H1 (cell line): ENCODE data around the gene CCDC13. TPM values are rescaled to one million over a fixed set of nuclear protein-coding genes. Genes with fewer than 3 reads are reported as not detected.

ENCODE experiments used
- CTCF ChIA-PET: fragments of 300-600 bp; sonication (Branson Sonifier 250); formaldehyde crosslinking; loops from one replicate; lab custom pipeline; 2021; ENCODE audit not compliant: partially characterized antibody; lab: Charles Lee
- POLR2A ChIA-PET: fragments of 300-600 bp; sonication (Branson Sonifier 250); formaldehyde crosslinking; loops from one replicate; lab custom pipeline; 2021; ENCODE audit warnings: inconsistent platforms; ENCODE audit not compliant: partially characterized antibody; lab: Charles Lee
- DNase-seq, 2 experiments: peaks; one replicate each; pipeline versions ENCODE4 v3.0.0 to v3.0.0-alpha.2; 2010 to 2022; ENCODE audit warnings: low spot score in 2 of 2, low read depth in 1 of 2, mixed read lengths in 1 of 2
- FAIRE-seq: peaks from 2 replicates; lab custom pipeline; 2011; peaks lifted over from hg19 to GRCh38; lab: Jason Lieb, UNC
- H2AFZ ChIP-seq: 2 replicates; pipeline ENCODE4 v1.8.1; 2012; ENCODE audit warnings: low read length, inconsistent platforms
- H2AK5ac ChIP-seq: 2 replicates; pipeline ENCODE4 v1.6.1; 2013; ENCODE audit warnings: low read depth, low read length
- H2BK120ac ChIP-seq: replicated peaks from 2 replicates; pipeline ENCODE3; 2013; ENCODE audit warnings: low read depth, low read length, inconsistent platforms
- H2BK12ac ChIP-seq: 2 replicates; pipeline ENCODE4 v1.6.1; 2013; ENCODE audit warnings: low read depth, low read length
- H2BK15ac ChIP-seq: 2 replicates; pipeline ENCODE4 v1.6.1; 2013; ENCODE audit warnings: low read length
- H2BK20ac ChIP-seq: 2 replicates; pipeline ENCODE4 v1.6.1; 2013; ENCODE audit warnings: low read length
- H2BK5ac ChIP-seq: 2 replicates; pipeline ENCODE4 v1.6.1; 2013; ENCODE audit warnings: low read depth, low read length
- H3K14ac ChIP-seq: 2 replicates; pipeline ENCODE4 v1.6.1; 2013; ENCODE audit warnings: inconsistent platforms; ENCODE audit not compliant: insufficient read length
- H3K18ac ChIP-seq: 2 replicates; pipeline ENCODE4 v1.6.1; 2013; ENCODE audit warnings: low read length; ENCODE audit errors: extremely low read depth
- H3K23ac ChIP-seq: 2 replicates; pipeline ENCODE4 v1.6.1; 2013; ENCODE audit warnings: inconsistent platforms; ENCODE audit not compliant: insufficient read length
- H3K23me2 ChIP-seq: 2 replicates; pipeline ENCODE4 v1.6.1; 2013; ENCODE audit warnings: low read depth, low read length
- H3K27ac ChIP-seq: 2 replicates; pipeline ENCODE4 v1.6.1; 2011; ENCODE audit warnings: low read depth, low read length, inconsistent platforms
- H3K27me3 ChIP-seq, 4 experiments: replicated peaks in 1 of 4; 1 replicate in 1 of 4; 2 replicates in 3 of 4; pipeline versions ENCODE4 v1.6.1 to v1.8.1; 2011 to 2013; ENCODE audit warnings: low read length in 3 of 4, mild to moderate bottlenecking in 3 of 4, inconsistent platforms in 2 of 4, mixed read lengths in 2 of 4, moderate library complexity in 1 of 4; ENCODE audit not compliant: control insufficient read depth in 3 of 4, insufficient read depth in 3 of 4; ENCODE audit errors: extremely low read depth in 1 of 4
- H3K36me3 ChIP-seq, 4 experiments: 2 replicates each; pipeline versions ENCODE4 v1.6.1 to v1.8.1; 2011 to 2013; ENCODE audit warnings: mild to moderate bottlenecking in 4 of 4, low read length in 3 of 4, moderate library complexity in 2 of 4, control low read depth in 1 of 4, inconsistent platforms in 1 of 4; ENCODE audit not compliant: insufficient read depth in 4 of 4, control insufficient read depth in 2 of 4
- H3K4ac ChIP-seq: replicated peaks from 2 replicates; pipeline ENCODE3; 2013; ENCODE audit warnings: low read length, low read depth, mixed read lengths, inconsistent platforms; ENCODE audit not compliant: insufficient read length
- H3K4me1 ChIP-seq, 4 experiments: replicated peaks in 1 of 4; 1 replicate in 1 of 4; 2 replicates in 3 of 4; pipeline versions ENCODE4 v1.6.1 to v1.8.1; 2011 to 2013; ENCODE audit warnings: low read length in 3 of 4, inconsistent platforms in 2 of 4, mixed read lengths in 1 of 4; ENCODE audit not compliant: insufficient read depth in 4 of 4, control insufficient read depth in 3 of 4
- H3K4me2 ChIP-seq, 2 experiments: 2 replicates each; pipeline versions ENCODE4 v1.6.1 to v1.8.1; 2011 to 2013; ENCODE audit warnings: low read depth in 2 of 2, low read length in 2 of 2, control low read depth in 1 of 2, inconsistent platforms in 1 of 2, mild to moderate bottlenecking in 1 of 2; ENCODE audit not compliant: insufficient read depth in 1 of 2
- H3K4me3 ChIP-seq, 4 experiments: fragments of 200-600, 300-600 bp in 1 of 4; sonication (generic), shearing (Covaris generic), sonication (Bioruptor Twin) in 1 of 4; 2 replicates each; pipeline versions ENCODE4 v1.5.1 to v1.8.1; 2011 to 2016; ENCODE audit warnings: low read length in 4 of 4, low read depth in 3 of 4, control low read depth in 2 of 4, inconsistent platforms in 2 of 4, mild to moderate bottlenecking in 2 of 4, mixed read lengths in 1 of 4, moderate library complexity in 1 of 4; ENCODE audit not compliant: insufficient read depth in 2 of 4; ENCODE audit errors: extremely low read depth in 1 of 4
- H3K56ac ChIP-seq: replicated peaks from 2 replicates; pipeline ENCODE3; 2013; ENCODE audit warnings: low read depth, mild to moderate bottlenecking, mixed read lengths, low read length, inconsistent platforms; ENCODE audit not compliant: insufficient read length
- H3K79me1 ChIP-seq: 2 replicates; pipeline ENCODE4 v1.6.1; 2013; ENCODE audit warnings: low read depth, low read length, control low read depth
- H3K79me2 ChIP-seq, 2 experiments: 2 replicates each; pipeline versions ENCODE4 v1.6.1 to v1.8.1; 2012 to 2013; ENCODE audit warnings: low read length in 2 of 2, mild to moderate bottlenecking in 2 of 2, inconsistent platforms in 1 of 2; ENCODE audit not compliant: insufficient read depth in 2 of 2, control insufficient read depth in 1 of 2
- H3K9ac ChIP-seq, 4 experiments: replicated peaks in 1 of 4; 1 replicate in 1 of 4; 2 replicates in 3 of 4; pipeline versions ENCODE4 v1.6.1 to v1.8.1; 2011 to 2013; ENCODE audit warnings: low read depth in 3 of 4, low read length in 3 of 4, control low read depth in 2 of 4, mild to moderate bottlenecking in 2 of 4, moderate library complexity in 2 of 4, inconsistent platforms in 1 of 4; ENCODE audit errors: extremely low read depth in 1 of 4
- H3K9me3 ChIP-seq, 2 experiments: 2 replicates each; pipeline versions ENCODE4 v1.6.1 to v1.8.1; 2012 to 2013; ENCODE audit warnings: mild to moderate bottlenecking in 2 of 2, moderate library complexity in 2 of 2, control low read depth in 1 of 2, inconsistent platforms in 1 of 2, low read depth in 1 of 2, low read length in 1 of 2, mixed read lengths in 1 of 2; ENCODE audit not compliant: insufficient read depth in 2 of 2
- H4K20me1 ChIP-seq, 2 experiments: replicated peaks in 1 of 2; 2 replicates each; pipeline versions ENCODE3 to v1.8.1; 2011 to 2013; ENCODE audit warnings: inconsistent platforms in 2 of 2, low read length in 2 of 2, mild to moderate bottlenecking in 1 of 2; ENCODE audit not compliant: insufficient read depth in 2 of 2, control insufficient read depth in 1 of 2
- H4K5ac ChIP-seq: 2 replicates; pipeline ENCODE4 v1.6.1; 2013; ENCODE audit warnings: low read length, low read depth, mixed read lengths, inconsistent platforms; ENCODE audit not compliant: insufficient read length
- H4K8ac ChIP-seq: 2 replicates; pipeline ENCODE4 v1.8.0; 2013; ENCODE audit warnings: mild to moderate bottlenecking, moderate library complexity, low read length, inconsistent platforms; ENCODE audit not compliant: insufficient read depth; ENCODE audit errors: extremely low read depth
- H4K91ac ChIP-seq: replicated peaks from 2 replicates; pipeline ENCODE3; 2013; ENCODE audit warnings: low read length, mixed read lengths, inconsistent platforms; ENCODE audit not compliant: insufficient read length
- ASH2L ChIP-seq: fragments of 200-600, 300-600 bp; sonication (generic); IDR thresholded peaks from one replicate; pipeline ENCODE4 v1.7.1; 2017; ENCODE audit warnings: low read length
- BACH1 ChIP-seq: IDR thresholded peaks from 2 replicates; pipeline ENCODE4 v1.6.1; 2012; ENCODE audit warnings: low read length, improper control_type of control experiment
- NRF1 ChIP-seq: IDR thresholded peaks from 2 replicates; pipeline ENCODE4 v1.6.1; 2011; ENCODE audit warnings: mild to moderate bottlenecking, low read depth, low read length, improper control_type of control experiment
- POLR2AphosphoS5 ChIP-seq: IDR thresholded peaks from 2 replicates; pipeline ENCODE4 v1.6.1; 2011; ENCODE audit warnings: low read depth, low read length
- SAP30 ChIP-seq: fragments of 300-600 bp; sonication (generic); IDR thresholded peaks from 2 replicates; pipeline ENCODE4 v1.7.1; 2012; ENCODE audit warnings: low read length, moderate library complexity, mild to moderate bottlenecking, inconsistent platforms; ENCODE audit not compliant: insufficient read depth, insufficient replicate concordance
- SP4 ChIP-seq: IDR thresholded peaks from 2 replicates; pipeline ENCODE4 v1.6.1; 2012; ENCODE audit warnings: low read length, inconsistent platforms
- SRF ChIP-seq: IDR thresholded peaks from 2 replicates; pipeline ENCODE4 v1.6.1; 2011; ENCODE audit warnings: mild to moderate bottlenecking, low read depth, low read length, moderate library complexity
- TBP ChIP-seq: IDR thresholded peaks from 2 replicates; pipeline ENCODE4 v1.6.1; 2011; ENCODE audit warnings: low read depth, low read length, improper control_type of control experiment
- TEAD4 ChIP-seq: IDR thresholded peaks from 2 replicates; pipeline ENCODE4 v1.6.1; 2012; ENCODE audit warnings: low read depth, low read length, inconsistent platforms, mixed read lengths
- YY1 ChIP-seq: IDR thresholded peaks from 2 replicates; pipeline ENCODE4 v1.6.1; 2011; ENCODE audit warnings: low read depth, mild to moderate bottlenecking, low read length
- WGBS, 2 experiments: shearing (Covaris generic) in 1 of 2; methylation state at CpG; one replicate each; pipeline versions ENCODE4 v1.1.6 to v1.1.7; 2013 to 2015; ENCODE audit warnings: low lambda C conversion rate in 2 of 2, mixed read lengths in 2 of 2, inconsistent platforms in 1 of 2, low coverage in 1 of 2, missing lambda C conversion rate in 1 of 2; ENCODE audit not compliant: insufficient replicate concordance in 2 of 2, insufficient coverage in 1 of 2, insufficient read length in 1 of 2; ENCODE audit errors: extremely low coverage in 1 of 2, missing lambda C conversion rate in 1 of 2; 5-methylcytosine and 5-hydroxymethylcytosine counted together
- polyA plus RNA-seq, 7 experiments: library from polyadenylated mRNA; depleted of rRNA in 3 of 7; stranded (reverse) in 5 of 7; unstranded in 2 of 7; fragments of >200 nt in 5 of 7; fragments of 200-250 nt in 2 of 7; gene quantifications; 1 replicate in 5 of 7; 2 replicates in 1 of 7; 4 replicates in 1 of 7; pipeline versions ENCODE4 v1.2.1 to v1.2.3, GENCODE V29; 2011 to 2013; ENCODE audit warnings: missing spikeins in 2 of 7, mixed read lengths in 2 of 7
- total RNA-seq: library from RNA; stranded (reverse); fragmentation: NEBNext Ultra II Directional; extraction: Animal tissue kit (Norgen Biotek cat#: 25700); gene quantifications from 2 replicates; pipeline ENCODE4 v1.2.1, GENCODE V29; 2021
- TF ChIP-seq, protein P1 (sequence below): IDR thresholded peaks from 2 replicates; pipeline ENCODE4 v1.6.1; 2012; ENCODE audit warnings: low read length, inconsistent platforms

The CCDC13 gene
- total and polyA plus RNA-seq, 2 of the 8 experiments (the other 6 are each of a cell fraction or from before 2014, with no cell fraction given), result 0.06 TPM; not detected in 1

DNA sequence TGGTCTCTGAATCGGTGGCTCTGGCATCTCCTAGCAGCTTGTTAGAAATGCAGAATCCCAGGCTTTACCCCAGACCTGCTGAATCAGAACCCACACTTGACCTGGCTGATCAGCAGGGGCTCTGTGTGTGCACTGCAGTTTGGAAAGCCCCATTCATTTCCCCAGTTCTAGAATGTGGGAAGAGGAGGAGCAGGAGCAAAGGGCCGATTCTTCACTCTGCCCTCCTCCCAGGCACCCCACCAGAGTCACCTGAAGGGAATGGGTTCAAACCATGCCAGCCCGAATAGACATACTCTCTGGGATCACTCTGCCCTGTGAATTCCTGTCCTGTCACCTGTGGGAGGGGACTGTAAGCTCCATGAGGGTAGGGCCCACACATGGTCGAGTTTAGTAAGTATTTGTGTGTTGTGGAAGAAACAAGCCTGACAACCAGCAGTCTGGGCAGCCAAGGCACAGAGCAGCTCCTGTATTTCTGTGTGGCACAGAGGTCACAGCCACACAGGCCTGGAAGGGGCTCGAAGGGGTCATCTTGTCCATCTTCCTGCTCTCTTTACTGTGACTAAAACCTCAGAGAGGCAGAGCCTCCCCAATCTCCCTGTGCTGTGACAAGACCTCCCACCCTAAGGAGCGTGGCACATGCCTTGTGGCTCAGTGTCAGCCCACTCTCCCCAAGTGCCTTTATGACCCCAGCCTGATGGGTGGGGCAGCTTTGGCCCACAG lies 41.4 kb downstream of the CCDC13 start:
- 83% methylated on average over 6 of the region's 6 CpGs; no CpG with 5 or more reads in 1 of the 2 experiments for WGBS, 2 experiments
- no peak for TF ChIP-seq TEAD4
- no peak for TF ChIP-seq SRF
- no peak for TF ChIP-seq ASH2L
- TF ChIP-seq BACH1, result no peak
- TF ChIP-seq NRF1, result no peak
- no peak for TF ChIP-seq SP4
- TF ChIP-seq TBP, result no peak
- no peak for TF ChIP-seq POLR2AphosphoS5
- no peak for TF ChIP-seq SAP30
- TF ChIP-seq, protein P1, sequence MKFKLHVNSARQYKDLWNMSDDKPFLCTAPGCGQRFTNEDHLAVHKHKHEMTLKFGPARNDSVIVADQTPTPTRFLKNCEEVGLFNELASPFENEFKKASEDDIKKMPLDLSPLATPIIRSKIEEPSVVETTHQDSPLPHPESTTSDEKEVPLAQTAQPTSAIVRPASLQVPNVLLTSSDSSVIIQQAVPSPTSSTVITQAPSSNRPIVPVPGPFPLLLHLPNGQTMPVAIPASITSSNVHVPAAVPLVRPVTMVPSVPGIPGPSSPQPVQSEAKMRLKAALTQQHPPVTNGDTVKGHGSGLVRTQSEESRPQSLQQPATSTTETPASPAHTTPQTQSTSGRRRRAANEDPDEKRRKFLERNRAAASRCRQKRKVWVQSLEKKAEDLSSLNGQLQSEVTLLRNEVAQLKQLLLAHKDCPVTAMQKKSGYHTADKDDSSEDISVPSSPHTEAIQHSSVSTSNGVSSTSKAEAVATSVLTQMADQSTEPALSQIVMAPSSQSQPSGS, result no peak
- no peak for TF ChIP-seq YY1

More for the DNA sequence above, 41.4 kb downstream of the CCDC13 start:
- ChIA-PET POLR2A (interaction anchor here (0.7 kb wide), 1 partner anchor 15 kb away, joined by 3 read pairs; no protein-coding TSS in a partner anchor), CTCF (interaction anchor here (0.7 to 4.6 kb wide), 9 partner anchors 10 to 84 kb away, joined by 3 to 28 read pairs (median 4); partner anchors contain the start of gene HHATL)
- Histone ChIP-seq H2BK15ac (peak overlapping the region; percentile 83; the same call in 1 of the 2 replicates), H2BK12ac (peak overlapping the region; percentile 99; the same call in 1 of the 2 replicates), H3K36me3 (no peaks in the 10 kb centered on the region), H3K4me1 (peaks cover 0 to 33% (median 18%) of the 10 kb centered on the region in 4 experiments; a peak in 5 of 7 replicates), H4K8ac (no peak overlapping the region), H2AFZ (no peak overlapping the region), H3K23ac (no peak overlapping the region), H2BK20ac (0 out of 2 replicates have a peak overlapping the region, but pooled peaks have one; percentile 55), H3K9me3 (no peaks in the 10 kb centered on the region), H3K9ac (no peak overlapping the region), H3K4me2 (no peak overlapping the region), H3K4me3 (no peak overlapping the region), H3K27me3 (0 out of 7 replicates have a peak, but pooled peaks cover 0 to 3% (median 0%) of the 10 kb centered on the region in 4 experiments), H3K23me2 (no peaks in the 10 kb centered on the region), H3K56ac (no peak overlapping the region), H3K4ac (no peak overlapping the region), H3K18ac (peak overlapping the region; percentile 61), H3K27ac (no peak overlapping the region), H3K14ac (no peak overlapping the region), H2BK120ac (no peak overlapping the region), H3K79me2 (no peaks in the 10 kb centered on the region), H2BK5ac (no peak overlapping the region; the same call in 1 of the 2 replicates), H4K20me1 (no peaks in the 10 kb centered on the region), H4K91ac (peak overlapping the region; percentile 20), H3K79me1 (no peaks in the 10 kb centered on the region), H2AK5ac (peak overlapping the region; percentile 26; the same call in 1 of the 2 replicates), H4K5ac (no peak overlapping the region)
- FAIRE-seq (no peak), DNase-seq (peak in 1 of 2 experiments; percentile 39)
